K562 (cell line): Measurements from ENCODE around the gene IQGAP3.

Source experiments
- JUND ChIP-seq, 2 experiments: IDR thresholded peaks; 2 replicates in 1 of 2; 3 replicates in 1 of 2; pipeline ENCODE4 v1.6.1; 2011; ENCODE audit warnings: borderline replicate concordance in 2 of 2, low read depth in 2 of 2, low read length in 2 of 2, improper control_type of control experiment in 1 of 2, missing biosample characterization in 1 of 2, missing genetic modification characterization in 1 of 2, missing genetic modification reagents in 1 of 2
- MAZ ChIP-seq, 2 experiments: fragments of 450-650 bp in 1 of 2; sonication (generic) in 1 of 2; formaldehyde crosslinking; IDR thresholded peaks in 1 of 2; conservative IDR thresholded peaks in 1 of 2; 2 replicates each; pipeline versions ENCODE4 v1.4.0 to v1.5.0; 2020; ENCODE audit warnings: mild to moderate bottlenecking in 1 of 2, missing genetic modification reagents in 1 of 2
- OTX1 ChIP-seq: fragments of 450-650 bp; formaldehyde crosslinking; IDR thresholded peaks from 2 replicates; pipeline ENCODE4 v1.4.0; 2022; ENCODE audit warnings: mild to moderate bottlenecking
- POLR2AphosphoS5 ChIP-seq: IDR thresholded peaks from 2 replicates; pipeline ENCODE4 v1.6.1; 2011; ENCODE audit warnings: mild to moderate bottlenecking, low read depth, low read length, moderate library complexity; ENCODE audit not compliant: control insufficient read depth, insufficient read depth
- SNRNP70 ChIP-seq: fragments of 200-400 bp; formaldehyde crosslinking; optimal IDR thresholded peaks from 2 replicates; pipeline ENCODE3; 2017; ENCODE audit warnings: low read depth, low read length
- SREBF2 ChIP-seq: sonication (generic); formaldehyde crosslinking; IDR thresholded peaks from 2 replicates; pipeline ENCODE4 v1.4.0; 2020; ENCODE audit warnings: mild to moderate bottlenecking, missing genetic modification reagents
- TCF7L2 ChIP-seq: fragments of 150-350 bp; IDR thresholded peaks from 2 replicates; pipeline ENCODE4 v1.6.1; 2016; ENCODE audit warnings: low read depth, mild to moderate bottlenecking, low read length, moderate library complexity
- ZNF347 ChIP-seq: fragments of 450-650 bp; formaldehyde crosslinking; IDR thresholded peaks from 2 replicates; pipeline ENCODE4 v1.4.0; 2020; ENCODE audit warnings: low read depth, mild to moderate bottlenecking, moderate library complexity
- TF ChIP-seq, protein P1 (sequence below), 2 experiments: fragments of 450-650 bp in 1 of 2; IDR thresholded peaks; 2 replicates each; pipeline ENCODE4 v1.6.1; 2011 to 2017; ENCODE audit warnings: low read depth in 2 of 2, antibody characterized with exemption in 1 of 2, borderline replicate concordance in 1 of 2, low read length in 1 of 2, mild to moderate bottlenecking in 1 of 2, mixed read lengths in 1 of 2; ENCODE audit not compliant: control insufficient read depth in 1 of 2

- TF ChIP-seq JUND (IDR thresholded peaks at IDR 0.05; ENCODE audit: borderline replicate concordance, low read depth, low read length) (no peak), JUND (tag; IDR thresholded peaks at IDR 0.05; ENCODE audit: borderline replicate concordance, low read depth, low read length) (no peak), MAZ (CRISPR knock-in tag; conservative IDR thresholded peaks at IDR 0.05 in 1 of 2, IDR thresholded peaks at IDR 0.05 in 1 of 2) (no peak), TCF7L2 (no peak), SREBF2 (CRISPR knock-in tag) (no peak), SNRNP70 (no peak), OTX1 (CRISPR knock-in tag) (no peak), ZNF347 (CRISPR knock-in tag) (no peak), POLR2AphosphoS5 (no peak)
- TF ChIP-seq, protein P1, sequence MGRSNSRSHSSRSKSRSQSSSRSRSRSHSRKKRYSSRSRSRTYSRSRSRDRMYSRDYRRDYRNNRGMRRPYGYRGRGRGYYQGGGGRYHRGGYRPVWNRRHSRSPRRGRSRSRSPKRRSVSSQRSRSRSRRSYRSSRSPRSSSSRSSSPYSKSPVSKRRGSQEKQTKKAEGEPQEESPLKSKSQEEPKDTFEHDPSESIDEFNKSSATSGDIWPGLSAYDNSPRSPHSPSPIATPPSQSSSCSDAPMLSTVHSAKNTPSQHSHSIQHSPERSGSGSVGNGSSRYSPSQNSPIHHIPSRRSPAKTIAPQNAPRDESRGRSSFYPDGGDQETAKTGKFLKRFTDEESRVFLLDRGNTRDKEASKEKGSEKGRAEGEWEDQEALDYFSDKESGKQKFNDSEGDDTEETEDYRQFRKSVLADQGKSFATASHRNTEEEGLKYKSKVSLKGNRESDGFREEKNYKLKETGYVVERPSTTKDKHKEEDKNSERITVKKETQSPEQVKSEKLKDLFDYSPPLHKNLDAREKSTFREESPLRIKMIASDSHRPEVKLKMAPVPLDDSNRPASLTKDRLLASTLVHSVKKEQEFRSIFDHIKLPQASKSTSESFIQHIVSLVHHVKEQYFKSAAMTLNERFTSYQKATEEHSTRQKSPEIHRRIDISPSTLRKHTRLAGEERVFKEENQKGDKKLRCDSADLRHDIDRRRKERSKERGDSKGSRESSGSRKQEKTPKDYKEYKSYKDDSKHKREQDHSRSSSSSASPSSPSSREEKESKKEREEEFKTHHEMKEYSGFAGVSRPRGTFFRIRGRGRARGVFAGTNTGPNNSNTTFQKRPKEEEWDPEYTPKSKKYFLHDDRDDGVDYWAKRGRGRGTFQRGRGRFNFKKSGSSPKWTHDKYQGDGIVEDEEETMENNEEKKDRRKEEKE (IDR thresholded peaks at IDR 0.05; ENCODE audit: borderline replicate concordance in 1 of 2, control insufficient read depth in 1 of 2, low read depth in 2 of 2, low read length in 1 of 2) = no peak
Observed at GRCh38 chr1:156482276-156482675, 90.1 kb downstream of the IQGAP3 start.
